ENCODE data around the gene MDFIC.

MDFIC gene

GRCh38 chr7:114928060-114928459 is 6.2 kb downstream of the MDFIC start:
- DNase-seq: no peak

GRCh38 chr7:114929570-114929969 is 7.7 kb downstream of the MDFIC start:
- DNase-seq: no peak

- DNase-seq: peak; percentile 67
These were observed 8.3 kb downstream of the MDFIC start for GRCh38 chr7:114930107-114930661.

GRCh38 chr7:114930829-114931655 is 9.1 kb downstream of the MDFIC start:
- peak; percentile 57 for DNase-seq

GRCh38 chr7:114931656-114932011 is 9.7 kb downstream of the MDFIC start:
- DNase-seq: no peak

- DNase-seq: no peak
These were observed 11.1 kb downstream of the MDFIC start for GRCh38 chr7:114932991-114933390.

GRCh38 chr7:114933658-114934057 is 11.8 kb downstream of the MDFIC start:
- DNase-seq: no peak

- no peak for DNase-seq
These were observed 12.2 kb downstream of the MDFIC start for GRCh38 chr7:114934086-114934485.

GRCh38 chr7:114934713-114935112 is 12.8 kb downstream of the MDFIC start:
- DNase-seq: peak; percentile 10

GRCh38 chr7:114936471-114936870 is 14.6 kb downstream of the MDFIC start:
- no peak for DNase-seq

- DNase-seq: no peak
These were observed 15.6 kb downstream of the MDFIC start for GRCh38 chr7:114937446-114937845.

- no peak for DNase-seq
These were observed 16.9 kb downstream of the MDFIC start for GRCh38 chr7:114938785-114939184.

- peak; percentile 10 for DNase-seq
These were observed 17.7 kb downstream of the MDFIC start for GRCh38 chr7:114939484-114940097.

GRCh38 chr7:114940220-114940619 is 18.3 kb downstream of the MDFIC start:
- DNase-seq: no peak

- no peak for DNase-seq
These were observed 19.8 kb downstream of the MDFIC start for GRCh38 chr7:114941692-114942091.

GRCh38 chr7:114942446-114943175 is 20.7 kb downstream of the MDFIC start:
- DNase-seq: no peak

- DNase-seq: no peak
These were observed 21.6 kb downstream of the MDFIC start for GRCh38 chr7:114943530-114943929.

GRCh38 chr7:114943953-114944744 is 22.3 kb downstream of the MDFIC start:
- peak; percentile 15 for DNase-seq

- DNase-seq: peak; percentile 89
These were observed 23.1 kb downstream of the MDFIC start for GRCh38 chr7:114944745-114945625.

GRCh38 chr7:114949231-114949630 is 27.3 kb downstream of the MDFIC start:
- peak; percentile 41 for DNase-seq

GRCh38 chr7:114952296-114952695 is 30.4 kb downstream of the MDFIC start:
- no peak for DNase-seq

GRCh38 chr7:114953724-114954123 is 31.8 kb downstream of the MDFIC start:
- no peak for DNase-seq
